Measurements from ENCODE around the gene CEACAM20. TPM values are rescaled to one million over a fixed set of nuclear protein-coding genes. Genes with fewer than 3 reads are reported as not detected.
A peak's percentile ranks its signal among the peaks of the same experiment; 100 is the strongest.

CEACAM20 gene
- total RNA-seq, 4 donors from 2014 or later: not detected

DNA sequence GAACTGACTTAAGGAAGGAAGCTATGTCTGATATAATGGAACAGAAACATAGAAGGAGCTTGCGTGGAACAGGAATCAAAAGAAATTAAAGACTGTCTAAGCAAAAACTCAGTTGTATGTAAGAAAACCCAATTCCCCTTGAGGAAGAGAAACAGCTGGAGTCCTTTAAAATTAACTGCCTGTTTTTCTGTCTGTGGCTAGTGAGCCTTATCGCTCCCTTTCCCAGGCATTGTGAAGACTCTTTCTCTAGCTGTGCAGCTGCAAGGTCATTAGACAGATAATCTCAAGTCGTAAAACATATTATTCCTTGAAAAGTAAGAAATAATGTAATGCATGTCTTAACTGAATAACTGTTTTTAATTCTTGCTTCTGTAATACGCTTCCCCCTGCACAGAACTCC is 44.2 kb upstream of the CEACAM20 start:
- no peak for DNase-seq (ENCODE audit: low spot score in 2 of 2)
- WGBS, 2 donors: 77 to 78% methylated on average over 4 of the region's 4 CpGs
- TF ChIP-seq CTCF (IDR thresholded peaks at IDR 0.05): no peak
- no peak for TF ChIP-seq POLR2A (IDR thresholded peaks at IDR 0.05)

DNA sequence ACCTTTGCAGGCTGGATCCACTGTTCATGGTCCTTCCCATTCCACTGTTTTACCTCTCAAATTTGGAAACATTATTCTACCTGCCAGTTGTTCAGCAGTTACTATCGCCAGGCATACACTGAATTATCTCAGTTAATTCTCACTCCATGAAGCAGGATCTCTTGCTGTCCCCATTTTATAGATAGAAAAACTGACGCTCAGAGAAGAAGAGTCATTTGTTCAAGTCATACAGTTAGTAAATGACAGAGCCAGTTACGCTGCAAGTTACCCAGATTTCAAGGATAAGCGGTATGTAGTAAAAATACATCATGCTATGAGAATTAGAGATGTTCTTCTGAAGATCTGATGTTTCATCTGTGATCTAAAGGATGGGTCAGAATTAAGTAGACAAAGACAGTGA is 43.7 kb upstream of the CEACAM20 start:
- H3K4me3 ChIP-seq (ENCODE audit: low read depth, poor library complexity, severe bottlenecking): no peak overlapping the region
- WGBS, 2 donors: 89 to 93% methylated on average over 4 of the region's 4 CpGs
- intact Hi-C loops (cut with DNase I; ENCODE audit: low total_unique reads): no loop called here
- TF ChIP-seq POLR2A (IDR thresholded peaks at IDR 0.05): no peak
- TF ChIP-seq CTCF (IDR thresholded peaks at IDR 0.05): no peak
- no peak for DNase-seq (ENCODE audit: low spot score in 2 of 2)

More for the DNA sequence above, 44.2 kb upstream of the CEACAM20 start:
- no peak overlapping the region for H3K4me3 ChIP-seq (ENCODE audit: low read depth, poor library complexity, severe bottlenecking)
- intact Hi-C loops (cut with DNase I; ENCODE audit: low total_unique reads): no loop called here

GRCh38 chr19:44572581-44572900 is 43.1 kb upstream of the CEACAM20 start:
- 67 to 76% methylated on average over 4 of the region's 4 CpGs for WGBS, 2 donors
- no peak for TF ChIP-seq POLR2A (IDR thresholded peaks at IDR 0.05)
- H3K4me3 ChIP-seq (ENCODE audit: low read depth, poor library complexity, severe bottlenecking): no peak overlapping the region
- DNase-seq (ENCODE audit: low spot score in 2 of 2): no peak
- intact Hi-C loops (cut with DNase I; ENCODE audit: low total_unique reads): no loop called here

DNA sequence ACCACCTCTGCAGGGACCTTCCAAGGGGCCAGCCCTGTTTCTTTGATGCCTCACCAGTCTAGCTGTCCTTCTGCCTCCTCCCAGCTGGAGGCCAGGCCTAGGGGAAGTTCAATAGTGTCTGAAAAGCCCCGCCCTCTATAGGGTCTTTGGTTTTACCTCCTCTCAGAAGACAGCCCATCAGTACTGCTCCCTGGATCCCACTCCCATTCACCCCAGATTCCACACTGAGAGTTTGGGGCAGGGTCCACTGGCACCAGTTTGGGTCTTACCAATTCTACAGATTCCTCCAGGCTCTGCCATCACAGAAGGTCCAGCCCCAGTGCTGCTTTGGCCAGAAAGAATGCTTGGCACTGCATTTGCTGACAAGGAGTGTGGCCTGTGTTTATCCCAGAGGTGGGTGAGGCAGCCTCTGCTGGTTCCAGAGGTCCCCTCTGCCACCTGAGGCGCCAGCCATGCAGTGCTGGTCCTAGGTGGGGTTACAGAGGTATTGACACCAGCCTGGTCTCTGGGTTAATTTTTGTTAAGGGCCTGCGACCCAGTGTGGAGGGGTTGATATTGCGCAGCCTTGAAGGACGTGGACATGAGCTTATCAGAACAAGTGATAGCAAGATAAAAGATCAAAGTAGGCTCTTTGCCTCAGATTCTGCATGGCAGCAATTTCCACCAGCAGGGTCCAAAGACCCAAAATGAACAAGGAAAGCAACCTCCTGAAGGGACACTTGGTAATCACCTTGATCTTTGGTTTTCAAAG is 42.5 kb upstream of the CEACAM20 start:
- no peak for DNase-seq (ENCODE audit: low spot score in 2 of 2)
- H3K4me3 ChIP-seq (ENCODE audit: low read depth, poor library complexity, severe bottlenecking): no peak overlapping the region
- TF ChIP-seq CTCF (IDR thresholded peaks at IDR 0.05) (no peak), POLR2A (IDR thresholded peaks at IDR 0.05) (no peak)
- WGBS, 2 donors: 72 to 94% methylated on average over 5 of the region's 5 CpGs
- intact Hi-C loops (cut with DNase I; ENCODE audit: low total_unique reads): no loop called here

- intact Hi-C loops (cut with DNase I; ENCODE audit: low total_unique reads): no loop called here
- H3K4me3 ChIP-seq (ENCODE audit: low read depth, poor library complexity, severe bottlenecking): no peak overlapping the region
- TF ChIP-seq POLR2A (IDR thresholded peaks at IDR 0.05) (no peak), CTCF (IDR thresholded peaks at IDR 0.05) (no peak)
- 46 to 52% methylated on average over 13 of the region's 13 CpGs for WGBS, 2 donors
- DNase-seq (ENCODE audit: low spot score in 2 of 2): peak in 1 of 2 donors; percentile 57
Measured at GRCh38 chr19:44570984-44571684, 41.7 kb upstream of the CEACAM20 start.

DNA sequence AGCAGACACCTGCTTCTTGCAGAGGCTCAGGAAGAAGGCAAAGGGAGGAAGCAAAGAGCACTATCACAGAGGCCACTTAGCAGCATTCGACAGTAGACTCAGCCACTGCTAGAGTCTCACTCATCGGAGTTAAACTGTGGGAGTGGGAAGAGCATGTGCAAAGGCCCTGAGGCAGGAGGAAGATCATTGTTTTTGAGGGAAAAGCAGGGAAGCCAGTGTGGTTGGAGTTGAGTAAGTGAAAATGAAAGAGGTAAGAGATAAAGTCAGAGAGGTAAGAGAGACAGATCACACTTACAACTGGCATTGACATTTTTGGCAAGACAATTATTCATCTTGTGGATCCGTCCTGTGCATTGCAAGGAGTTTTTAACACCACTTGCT is 41.1 kb upstream of the CEACAM20 start:
- no peak for DNase-seq (ENCODE audit: low spot score in 2 of 2)
- TF ChIP-seq POLR2A (IDR thresholded peaks at IDR 0.05) (no peak), CTCF (IDR thresholded peaks at IDR 0.05) (no peak)
- intact Hi-C loops (cut with DNase I; ENCODE audit: low total_unique reads): no loop called here
- 28 to 45% methylated on average over 3 of the region's 3 CpGs for WGBS, 2 donors
- no peak overlapping the region for H3K4me3 ChIP-seq (ENCODE audit: low read depth, poor library complexity, severe bottlenecking)
